ENCODE measurements around the gene MAMDC4. TPM values are rescaled to one million over a fixed set of nuclear protein-coding genes. Genes with fewer than 3 reads are reported as not detected.

MAMDC4 gene
- total and polyA plus RNA-seq, 2 of the 13 experiments (the other 11 are each of a cell fraction or from before 2014, with no cell fraction given) = 6.0 to 6.8 TPM

- TF ChIP-seq TAF1 (CRISPR knock-in tag; IDR thresholded peaks at IDR 0.05) (peak; percentile 60), NR2F2 (IDR thresholded peaks at IDR 0.05; ENCODE audit: borderline replicate concordance, low read depth) (no peak), ZNF788 (CRISPR knock-in tag; IDR thresholded peaks at IDR 0.05; ENCODE audit: borderline replicate concordance) (peak; percentile 84; the same call in 1 of the 2 replicates), ZNF3 (CRISPR knock-in tag; IDR thresholded peaks at IDR 0.05) (no peak), CCDC6 (CRISPR knock-in tag; IDR thresholded peaks at IDR 0.05) (peak; percentile 58), MIER2 (CRISPR knock-in tag; IDR thresholded peaks at IDR 0.05) (no peak), TP53 (CRISPR knock-in tag; conservative IDR thresholded peaks at IDR 0.05) (no peak), BRD4 (CRISPR knock-in tag; IDR thresholded peaks at IDR 0.05) (peak; percentile 66; the same call in 1 of the 2 replicates), KLF13 (CRISPR knock-in tag; IDR thresholded peaks at IDR 0.05) (0 out of 2 replicates have a peak, but pooled peaks have one; percentile 40), KLF12 (CRISPR knock-in tag; IDR thresholded peaks at IDR 0.05; ENCODE audit: borderline replicate concordance) (peak; percentile 67), HDAC1 (CRISPR knock-in tag; IDR thresholded peaks at IDR 0.05) (no peak), ZNF605 (CRISPR knock-in tag; IDR thresholded peaks at IDR 0.05) (0 out of 2 replicates have a peak, but pooled peaks have one; percentile 25), PHF8 (CRISPR knock-in tag; IDR thresholded peaks at IDR 0.05) (no peak; the same call in 1 of the 2 replicates), CREB1 (IDR thresholded peaks at IDR 0.05) (no peak), CREB1 (CRISPR knock-in tag; IDR thresholded peaks at IDR 0.05) (no peak), NKX3-1 (CRISPR knock-in tag; IDR thresholded peaks at IDR 0.05) (peak; percentile 43; the same call in 1 of the 2 replicates), PAF1 (CRISPR knock-in tag; IDR thresholded peaks at IDR 0.05) (no peak), MTA1 (CRISPR knock-in tag; IDR thresholded peaks at IDR 0.05; ENCODE audit: borderline replicate concordance) (no peak)
- TF ChIP-seq, protein P1, sequence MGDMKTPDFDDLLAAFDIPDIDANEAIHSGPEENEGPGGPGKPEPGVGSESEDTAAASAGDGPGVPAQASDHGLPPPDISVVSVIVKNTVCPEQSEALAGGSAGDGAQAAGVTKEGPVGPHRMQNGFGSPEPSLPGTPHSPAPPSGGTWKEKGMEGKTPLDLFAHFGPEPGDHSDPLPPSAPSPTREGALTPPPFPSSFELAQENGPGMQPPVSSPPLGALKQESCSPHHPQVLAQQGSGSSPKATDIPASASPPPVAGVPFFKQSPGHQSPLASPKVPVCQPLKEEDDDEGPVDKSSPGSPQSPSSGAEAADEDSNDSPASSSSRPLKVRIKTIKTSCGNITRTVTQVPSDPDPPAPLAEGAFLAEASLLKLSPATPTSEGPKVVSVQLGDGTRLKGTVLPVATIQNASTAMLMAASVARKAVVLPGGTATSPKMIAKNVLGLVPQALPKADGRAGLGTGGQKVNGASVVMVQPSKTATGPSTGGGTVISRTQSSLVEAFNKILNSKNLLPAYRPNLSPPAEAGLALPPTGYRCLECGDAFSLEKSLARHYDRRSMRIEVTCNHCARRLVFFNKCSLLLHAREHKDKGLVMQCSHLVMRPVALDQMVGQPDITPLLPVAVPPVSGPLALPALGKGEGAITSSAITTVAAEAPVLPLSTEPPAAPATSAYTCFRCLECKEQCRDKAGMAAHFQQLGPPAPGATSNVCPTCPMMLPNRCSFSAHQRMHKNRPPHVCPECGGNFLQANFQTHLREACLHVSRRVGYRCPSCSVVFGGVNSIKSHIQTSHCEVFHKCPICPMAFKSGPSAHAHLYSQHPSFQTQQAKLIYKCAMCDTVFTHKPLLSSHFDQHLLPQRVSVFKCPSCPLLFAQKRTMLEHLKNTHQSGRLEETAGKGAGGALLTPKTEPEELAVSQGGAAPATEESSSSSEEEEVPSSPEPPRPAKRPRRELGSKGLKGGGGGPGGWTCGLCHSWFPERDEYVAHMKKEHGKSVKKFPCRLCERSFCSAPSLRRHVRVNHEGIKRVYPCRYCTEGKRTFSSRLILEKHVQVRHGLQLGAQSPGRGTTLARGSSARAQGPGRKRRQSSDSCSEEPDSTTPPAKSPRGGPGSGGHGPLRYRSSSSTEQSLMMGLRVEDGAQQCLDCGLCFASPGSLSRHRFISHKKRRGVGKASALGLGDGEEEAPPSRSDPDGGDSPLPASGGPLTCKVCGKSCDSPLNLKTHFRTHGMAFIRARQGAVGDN (CRISPR knock-in tag; IDR thresholded peaks at IDR 0.05) = peak; percentile 69
- TF ChIP-seq, protein P2, sequence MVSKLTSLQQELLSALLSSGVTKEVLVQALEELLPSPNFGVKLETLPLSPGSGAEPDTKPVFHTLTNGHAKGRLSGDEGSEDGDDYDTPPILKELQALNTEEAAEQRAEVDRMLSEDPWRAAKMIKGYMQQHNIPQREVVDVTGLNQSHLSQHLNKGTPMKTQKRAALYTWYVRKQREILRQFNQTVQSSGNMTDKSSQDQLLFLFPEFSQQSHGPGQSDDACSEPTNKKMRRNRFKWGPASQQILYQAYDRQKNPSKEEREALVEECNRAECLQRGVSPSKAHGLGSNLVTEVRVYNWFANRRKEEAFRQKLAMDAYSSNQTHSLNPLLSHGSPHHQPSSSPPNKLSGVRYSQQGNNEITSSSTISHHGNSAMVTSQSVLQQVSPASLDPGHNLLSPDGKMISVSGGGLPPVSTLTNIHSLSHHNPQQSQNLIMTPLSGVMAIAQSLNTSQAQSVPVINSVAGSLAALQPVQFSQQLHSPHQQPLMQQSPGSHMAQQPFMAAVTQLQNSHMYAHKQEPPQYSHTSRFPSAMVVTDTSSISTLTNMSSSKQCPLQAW (CRISPR knock-in tag; IDR thresholded peaks at IDR 0.05) = 0 out of 2 replicates have a peak, but pooled peaks have one; percentile 11
Measured at GRCh38 chr9:136807281-136808074, 44.7 kb upstream of the MAMDC4 start, which contains the start of gene RABL6 (continued).
